GM19455 (cell line): ENCODE data around the gene PER1.
A peak's percentile ranks its signal among the peaks of the same experiment; 100 is the strongest.
"Not testable (repeated sequence)": the region's sequence is repeated elsewhere in the genome, so short reads cannot be mapped to it uniquely, and the experiment has no call there.

ENCODE experiments used
- ATAC-seq: cut with Tn5 transposase; IDR thresholded peaks from one replicate; pipeline ENCODE4 v1.9.1; 2021; ENCODE audit not compliant: unreplicated experiment

The PER1 gene

DNA sequence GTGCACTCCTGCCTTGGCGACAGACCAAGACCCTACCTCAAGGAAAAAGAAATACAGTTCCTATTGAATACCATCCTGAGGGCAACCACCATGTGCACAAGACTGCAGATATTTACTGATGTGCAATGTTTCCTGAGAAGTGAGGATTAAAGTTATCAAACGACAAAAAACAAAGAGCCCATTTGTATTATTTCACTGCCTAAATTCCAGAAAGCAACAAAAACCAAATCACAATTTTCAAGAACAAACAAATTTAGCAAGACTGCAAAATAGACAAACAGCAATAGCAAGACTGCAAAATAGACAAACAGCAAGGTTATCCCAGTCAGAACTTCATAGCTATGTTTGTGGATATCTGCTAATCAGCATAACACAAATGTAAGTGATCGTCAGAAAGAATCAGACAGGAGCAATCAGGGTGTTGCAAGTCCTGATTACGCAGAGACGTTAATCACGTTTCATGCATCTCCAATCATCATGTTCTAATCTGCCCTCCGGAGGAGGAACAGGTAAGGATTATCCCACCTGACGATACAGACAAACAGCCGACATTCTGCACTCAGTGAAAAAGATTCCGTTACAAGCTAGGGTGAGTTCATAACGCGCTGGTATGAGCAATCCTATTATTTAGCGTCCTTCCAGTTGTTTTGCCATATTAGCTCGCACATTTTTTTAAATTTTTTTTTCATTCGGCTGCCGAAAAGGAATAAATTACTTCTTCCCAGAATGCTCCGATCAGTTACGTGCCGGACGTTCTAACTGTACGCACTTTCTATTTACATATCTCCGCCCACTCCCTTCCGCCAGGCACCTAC lies 21.1 kb upstream of the PER1 start:
- peak; percentile 67 for ATAC-seq

GRCh38 chr17:8170186-8170585 lies 18.0 kb upstream of the PER1 start:
- not testable (repeated sequence) for ATAC-seq

- ATAC-seq, result no peak
These were observed 15.3 kb upstream of the PER1 start for GRCh38 chr17:8167526-8167925.

DNA sequence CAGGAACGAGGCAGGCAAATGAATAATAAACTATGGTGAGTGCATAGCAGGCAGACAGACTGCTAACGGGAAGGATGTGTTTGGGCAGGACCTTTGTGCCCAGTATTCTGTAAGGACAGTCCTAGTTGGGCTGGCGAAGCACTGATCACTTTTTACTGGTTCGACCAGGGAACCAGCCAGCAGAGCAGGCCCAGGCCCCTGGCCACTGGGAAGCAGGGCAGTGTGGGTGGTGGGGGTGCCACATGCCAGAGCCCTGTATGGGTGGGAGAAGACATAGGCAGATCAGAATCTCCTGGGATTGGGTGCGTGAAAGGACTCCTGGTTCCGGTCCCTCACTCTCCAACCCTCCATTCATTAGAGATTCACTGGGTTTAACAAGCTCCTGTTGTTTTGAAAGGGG lies 14.5 kb upstream of the PER1 start:
- ATAC-seq, result no peak

- no peak for ATAC-seq
These were observed 12.6 kb upstream of the PER1 start for GRCh38 chr17:8164815-8165131.

DNA sequence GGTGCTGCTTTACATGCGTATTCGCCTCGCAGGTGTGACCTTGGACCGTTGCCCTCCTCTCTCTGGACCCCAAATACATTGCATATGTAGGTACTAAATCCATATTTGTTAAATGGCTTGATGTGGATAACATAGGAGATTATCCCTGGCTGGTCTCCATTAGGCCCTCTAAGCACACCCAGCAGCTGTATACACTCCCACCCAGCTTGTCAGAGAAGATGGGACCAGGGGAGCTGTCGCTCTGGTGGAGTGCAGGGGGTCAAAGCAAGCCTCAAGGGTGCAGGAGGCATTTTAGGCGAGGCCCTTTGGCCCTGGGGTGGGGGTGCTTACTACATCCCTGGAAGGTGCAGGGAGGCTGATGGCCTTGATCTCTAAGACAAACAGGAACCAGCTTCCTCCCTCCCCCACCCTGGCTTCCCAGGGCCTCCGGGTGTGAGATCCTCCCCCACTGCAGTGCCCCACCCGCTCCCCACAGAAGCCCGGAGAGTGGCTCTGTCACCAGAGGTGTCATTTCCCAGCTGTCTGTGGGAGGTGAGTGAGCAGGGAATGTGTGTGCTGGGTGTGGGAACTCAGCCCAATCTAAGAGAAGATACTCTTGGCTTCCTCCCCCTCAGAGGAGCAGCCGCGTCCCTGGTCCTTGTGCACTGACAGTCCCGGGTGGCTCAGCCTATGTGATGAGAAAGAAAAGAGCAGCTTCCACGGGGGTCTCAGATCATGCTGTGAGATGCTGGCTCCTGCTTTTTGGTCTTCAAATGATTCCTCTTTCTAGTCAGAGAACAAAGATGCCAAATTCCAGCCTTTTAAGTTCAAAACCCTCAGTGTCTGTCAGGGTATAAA lies 12.0 kb upstream of the PER1 start:
- no peak for ATAC-seq

GRCh38 chr17:8162997-8163977 lies 11.1 kb upstream of the PER1 start:
- no peak for ATAC-seq

DNA sequence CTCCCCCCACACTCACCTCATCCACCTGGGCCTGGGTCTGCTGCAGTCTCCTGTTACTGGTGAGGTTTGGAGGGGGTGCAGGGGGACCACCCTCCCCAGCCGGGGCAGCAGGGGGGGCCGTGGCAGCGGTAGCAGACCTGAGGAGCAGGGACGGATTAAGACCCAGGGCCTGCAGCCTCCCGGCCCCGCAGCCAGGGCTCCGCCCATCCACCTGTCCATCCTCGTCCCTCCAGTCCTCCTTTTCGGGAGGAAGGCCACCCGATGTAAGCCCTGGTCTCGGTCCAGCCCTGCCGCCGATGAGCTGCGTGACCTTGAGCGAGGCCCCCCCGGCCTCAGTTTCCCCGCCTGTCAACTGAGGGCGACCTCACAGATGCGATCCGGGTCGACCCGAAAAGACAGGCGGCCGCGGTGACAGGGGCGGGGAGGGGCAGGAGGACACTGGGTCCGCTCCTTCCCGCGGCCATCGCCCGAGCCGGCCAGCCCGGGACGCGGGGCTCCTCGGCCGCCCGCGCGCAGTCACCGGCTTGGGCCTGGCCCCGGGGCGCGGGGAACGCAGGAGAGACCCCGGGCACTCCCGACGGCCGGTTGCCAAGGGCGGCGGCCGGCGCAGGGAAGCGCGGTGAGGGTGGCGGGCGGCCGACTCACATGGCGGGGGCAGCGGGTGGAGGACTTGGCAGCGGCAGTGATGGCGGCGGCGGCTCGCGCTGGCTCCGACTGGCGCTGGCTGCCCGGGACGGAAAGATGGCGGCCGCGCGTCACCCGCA lies 10.2 kb upstream of the PER1 start, which contains the start of gene VAMP2:
Gene VAMP2 (minus strand): TSS at position 716 of the 764 bp plus-strand sequence. CDS start 69 bp downstream, at position 647.
- ATAC-seq, result peak; percentile 43

DNA sequence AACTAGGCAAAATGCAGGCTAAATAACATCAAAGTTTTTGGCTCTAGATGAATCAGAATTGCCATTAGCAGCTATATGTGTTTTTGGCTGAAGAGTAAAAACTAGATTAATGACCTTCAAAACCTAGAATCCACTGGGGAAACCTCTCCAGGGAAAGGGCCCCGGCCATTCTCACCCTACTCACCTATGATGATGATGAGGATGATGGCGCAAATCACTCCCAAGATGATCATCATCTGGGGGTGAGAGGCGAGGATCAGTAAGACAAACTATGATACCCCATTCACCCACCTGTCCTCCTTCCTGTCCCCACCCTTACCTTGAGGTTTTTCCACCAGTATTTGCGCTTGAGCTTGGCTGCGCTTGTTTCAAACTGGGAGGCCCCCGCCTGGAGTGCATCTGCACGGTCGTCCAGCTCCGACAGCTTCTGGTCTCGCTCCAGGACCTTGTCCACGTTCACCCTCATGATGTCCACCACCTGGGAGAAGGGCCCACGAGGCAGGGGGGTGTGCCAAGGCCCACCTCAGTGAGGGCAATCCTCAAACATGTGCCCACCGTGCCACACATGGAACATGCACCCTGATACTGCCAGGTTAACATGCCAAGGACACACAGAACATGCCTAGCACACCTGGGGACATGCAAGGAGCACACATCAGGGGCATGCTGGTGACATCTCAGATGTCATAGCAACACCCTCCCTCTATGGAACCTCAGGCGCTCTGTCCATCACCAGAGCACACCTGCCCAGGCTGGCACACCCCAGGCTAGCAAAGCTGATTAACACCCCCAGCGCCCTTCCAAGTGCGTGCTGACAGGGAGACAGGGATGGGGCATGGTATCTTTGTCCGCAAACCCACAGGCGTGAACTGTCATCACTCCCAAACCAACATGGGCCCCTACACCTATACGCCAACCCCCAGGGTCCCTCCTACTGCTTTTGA lies 9.4 kb upstream of the PER1 start:
- ATAC-seq, result no peak

DNA sequence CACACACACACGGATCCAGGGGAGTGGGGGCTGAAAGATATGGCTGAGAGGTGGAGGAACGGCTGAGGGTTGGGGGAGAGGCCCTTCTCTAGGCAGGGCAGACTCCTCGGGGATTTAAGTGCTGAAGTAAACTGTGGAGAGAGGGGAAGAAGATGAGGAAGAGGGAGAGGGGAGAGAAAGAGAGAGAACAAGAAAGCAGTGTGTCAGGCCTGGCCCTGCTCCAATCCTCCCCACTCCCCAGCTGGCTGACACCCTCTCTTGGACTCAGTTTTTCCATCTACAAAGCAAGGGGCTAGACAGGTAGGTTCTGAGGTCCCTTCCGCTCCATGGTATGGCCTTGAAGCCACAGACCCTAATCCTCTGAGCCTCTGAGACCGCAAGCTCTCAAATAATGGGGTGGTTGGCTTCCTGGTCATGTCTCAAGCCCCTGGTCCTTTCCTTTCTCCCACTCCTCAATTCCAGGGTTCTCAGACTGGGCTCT lies 8.6 kb upstream of the PER1 start:
- ATAC-seq, result no peak

DNA sequence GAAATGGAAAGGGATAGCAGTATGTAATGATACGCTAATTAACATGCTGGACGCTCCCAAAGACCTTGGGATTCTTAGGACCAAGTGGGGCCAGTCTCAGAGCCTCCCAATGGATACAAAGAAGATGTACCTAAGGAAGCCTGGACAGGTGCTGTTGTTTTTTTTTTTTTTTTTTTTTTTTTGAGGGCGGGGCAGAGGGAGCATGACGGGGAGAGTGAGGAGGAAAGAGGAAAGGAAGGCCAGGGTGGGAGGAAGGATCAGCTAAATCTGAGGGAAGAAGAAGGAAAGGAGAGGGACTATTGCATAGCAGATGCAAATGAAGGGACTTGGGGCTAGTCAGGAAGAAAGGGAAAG lies 8.0 kb upstream of the PER1 start:
- no peak for ATAC-seq

DNA sequence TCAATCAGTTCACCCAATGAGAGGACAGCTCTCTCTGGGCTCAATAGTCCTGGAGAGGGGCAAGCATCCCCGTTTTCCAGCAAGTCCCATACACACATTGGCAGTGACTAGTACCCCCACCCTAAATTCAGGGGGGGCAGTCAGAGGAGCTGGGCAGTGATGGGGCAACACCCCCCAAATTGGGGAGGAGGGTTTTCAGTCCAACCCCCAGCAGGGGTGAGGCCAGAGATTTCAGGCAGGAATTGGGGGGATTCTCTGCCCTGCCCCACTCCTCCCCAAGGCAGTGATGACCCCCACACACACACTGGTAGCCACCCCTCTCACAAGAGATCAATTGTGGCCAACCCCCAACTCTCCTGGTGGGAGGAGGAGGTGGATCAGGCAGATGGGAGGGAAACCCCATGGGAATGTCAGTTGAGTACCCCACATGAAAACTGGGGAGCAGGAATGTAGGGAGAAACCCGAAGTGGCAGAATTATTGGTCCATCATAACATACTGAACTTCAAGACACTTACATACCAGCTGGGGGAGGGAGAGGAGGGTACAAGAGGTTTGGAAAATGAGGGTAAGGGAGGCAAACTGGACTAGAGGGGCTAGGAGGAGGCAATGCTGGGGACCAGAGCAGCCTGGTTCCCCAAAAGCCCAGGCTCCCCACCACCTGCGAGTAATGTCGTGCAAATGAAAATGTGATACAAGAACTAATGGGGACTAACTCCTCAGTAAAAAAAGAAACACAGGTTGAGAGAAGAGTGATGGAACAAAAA lies 7.4 kb upstream of the PER1 start:
- no peak for ATAC-seq

- ATAC-seq, result no peak
These were observed 6.8 kb upstream of the PER1 start for GRCh38 chr17:8159032-8159400.

DNA sequence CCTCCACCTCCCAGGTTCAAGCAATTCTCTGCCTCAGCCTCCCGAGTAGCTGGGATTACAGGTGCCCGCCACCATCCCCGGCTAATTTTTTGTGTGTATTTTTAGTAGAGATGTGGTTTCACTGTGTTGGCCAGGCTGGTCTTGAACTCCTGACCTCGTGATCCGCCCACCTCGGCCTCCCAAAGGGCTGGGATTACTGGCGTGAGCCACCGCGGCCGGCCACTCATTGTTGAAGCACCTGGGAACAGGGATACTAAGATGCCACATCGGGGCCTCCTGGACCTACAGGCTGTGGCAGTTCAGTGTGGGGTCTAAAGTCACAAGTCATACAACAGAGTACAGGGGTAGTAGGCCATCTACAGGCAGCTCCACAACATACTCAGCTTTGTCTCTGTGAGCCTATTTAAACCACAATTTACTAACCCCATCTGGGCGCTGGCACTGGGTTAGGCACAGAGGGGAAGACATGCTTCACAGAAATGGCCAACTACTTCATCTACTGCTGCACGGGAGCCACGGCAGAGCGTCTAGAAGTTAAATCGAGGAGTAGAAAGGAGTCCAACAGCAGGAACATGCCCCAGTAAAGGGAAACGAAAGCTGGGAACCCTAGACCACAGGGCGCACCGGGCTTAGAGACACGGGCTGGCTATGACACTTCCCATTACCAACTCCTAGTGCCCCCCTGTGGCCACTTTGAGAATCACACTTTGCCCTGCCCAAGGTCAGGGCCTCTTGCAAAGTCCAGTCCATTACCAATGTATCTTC lies 6.2 kb upstream of the PER1 start:
- no peak for ATAC-seq

GRCh38 chr17:8156246-8156992 lies 4.2 kb upstream of the PER1 start:
- peak; percentile 76 for ATAC-seq

DNA sequence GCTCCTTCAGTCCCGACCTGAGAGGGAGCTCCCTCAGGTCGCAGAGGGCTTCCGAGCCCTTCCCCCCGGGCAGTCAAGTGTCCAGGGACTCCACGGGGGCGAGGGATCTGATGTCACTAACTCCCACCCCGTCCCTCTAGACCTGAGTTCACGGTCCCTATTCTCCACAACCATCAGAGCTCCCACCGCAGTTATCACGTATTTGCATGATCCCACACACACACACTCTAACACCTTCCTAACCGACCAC lies 3.7 kb upstream of the PER1 start:
- ATAC-seq, result no peak

- no peak for ATAC-seq
These were observed 3.2 kb upstream of the PER1 start for GRCh38 chr17:8155231-8155995.
